Stimulated activated CD4-positive, alpha-beta T cell treated with anti-CD3 and anti-CD28 coated beads, Interleukin-4, amount 100 ng/mL, for 24 hours (primary cell): ENCODE measurements around the gene MED9.
"Not testable (repeated sequence)": the region's sequence is repeated elsewhere in the genome, so short reads cannot be mapped to it uniquely, and the experiment has no call there.

Experiments used
- DNase-seq: peaks from one replicate; pipeline ENCODE4 v3.0.0-alpha.2; 2020

The MED9 gene

DNA sequence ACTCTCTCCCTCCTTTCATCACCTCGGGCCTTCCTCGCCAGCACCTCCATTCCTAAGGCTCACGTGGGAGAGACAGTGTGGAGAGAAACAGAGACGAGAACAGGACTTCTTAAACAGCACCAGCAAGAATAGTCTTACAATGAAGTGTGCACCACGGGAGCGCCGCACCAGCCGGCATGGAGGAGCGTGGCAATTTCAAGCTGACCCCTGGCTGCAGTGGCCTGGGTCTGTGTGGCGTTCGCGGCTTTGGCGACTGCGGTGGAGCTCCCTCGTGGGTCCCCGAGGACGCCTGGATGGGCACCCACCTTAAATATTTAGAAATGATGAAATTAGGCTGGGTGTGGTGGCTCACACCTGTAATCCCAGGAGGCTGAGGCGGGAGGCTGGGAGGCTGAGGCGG lies 20.5 kb upstream of the MED9 start:
- DNase-seq = no peak

- no peak for DNase-seq
Measured at GRCh38 chr17:17457680-17458079, 19.1 kb upstream of the MED9 start.

- no peak for DNase-seq
Measured at GRCh38 chr17:17460038-17460437, 16.8 kb upstream of the MED9 start.

- DNase-seq = no peak
Measured at GRCh38 chr17:17462048-17462824, 14.6 kb upstream of the MED9 start.

GRCh38 chr17:17463821-17464220 lies 13.0 kb upstream of the MED9 start:
- DNase-seq = no peak

GRCh38 chr17:17465878-17466277 lies 10.9 kb upstream of the MED9 start:
- DNase-seq = not testable (repeated sequence)

DNA sequence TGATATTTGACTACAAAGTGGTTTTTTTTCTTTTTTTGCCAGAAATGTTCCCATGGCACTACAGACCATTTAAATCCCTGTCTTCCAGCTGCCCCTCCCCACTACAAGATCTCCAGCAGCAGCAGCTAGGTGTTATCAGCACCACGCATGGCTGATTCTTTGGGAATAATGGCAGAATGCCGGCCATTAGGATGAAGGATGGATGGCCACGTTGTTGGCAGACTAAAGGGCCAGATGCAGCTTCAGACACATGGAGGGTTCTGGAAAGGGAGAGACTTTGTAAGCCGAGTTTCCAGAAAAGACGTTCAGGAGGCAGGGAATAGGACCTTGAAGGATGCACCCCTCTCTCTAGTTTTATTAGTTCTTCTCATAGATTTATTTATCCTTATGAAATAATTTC lies 10.3 kb upstream of the MED9 start:
- DNase-seq = no peak

DNA sequence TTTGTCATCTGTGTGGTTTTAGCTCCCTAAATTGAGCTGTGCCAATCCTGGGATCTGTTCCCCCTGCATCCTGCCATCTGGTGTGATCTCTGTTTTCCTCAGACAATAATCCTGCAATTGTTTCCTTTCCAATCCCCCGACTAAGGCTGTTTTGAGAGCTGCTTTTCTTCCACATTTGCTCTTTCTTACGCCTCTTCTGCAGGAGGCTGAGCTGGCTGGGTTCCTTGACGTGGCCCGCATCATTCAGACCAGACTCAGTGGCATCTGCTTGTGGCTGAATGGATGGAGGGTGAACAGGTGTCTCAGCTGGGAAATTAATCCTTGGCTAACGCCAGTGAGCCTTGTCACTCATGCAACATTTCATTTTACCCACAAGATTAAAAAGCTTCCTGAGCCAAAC lies 9.8 kb upstream of the MED9 start:
- no peak for DNase-seq

DNA sequence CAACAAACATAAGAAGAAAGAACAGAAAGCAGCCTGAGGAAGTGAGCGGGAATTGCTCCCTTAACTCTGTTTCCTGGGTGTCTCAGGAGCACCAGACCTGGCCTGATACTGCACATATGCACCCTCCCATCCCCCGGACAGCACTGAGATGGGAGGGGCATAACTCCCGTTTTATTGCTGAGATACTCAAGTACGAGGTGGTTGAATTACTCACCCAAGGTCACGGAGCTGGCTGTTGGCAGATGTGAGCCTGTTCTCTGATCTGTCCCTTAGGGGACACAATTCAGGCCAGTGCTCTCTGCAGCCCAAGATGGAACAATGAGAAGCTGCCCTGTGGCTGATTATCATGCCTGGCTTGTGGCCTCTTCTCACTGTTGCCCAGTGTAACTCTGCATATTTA lies 9.1 kb upstream of the MED9 start:
- DNase-seq = no peak

GRCh38 chr17:17468217-17469010 lies 8.4 kb upstream of the MED9 start:
- DNase-seq = no peak

GRCh38 chr17:17469358-17469757 lies 7.4 kb upstream of the MED9 start:
- DNase-seq = no peak

- no peak for DNase-seq
Measured at GRCh38 chr17:17469996-17470395, 6.8 kb upstream of the MED9 start.

GRCh38 chr17:17472333-17472920 lies 4.4 kb upstream of the MED9 start:
- no peak for DNase-seq

GRCh38 chr17:17474341-17474740 lies 2.5 kb upstream of the MED9 start:
- DNase-seq = no peak

DNA sequence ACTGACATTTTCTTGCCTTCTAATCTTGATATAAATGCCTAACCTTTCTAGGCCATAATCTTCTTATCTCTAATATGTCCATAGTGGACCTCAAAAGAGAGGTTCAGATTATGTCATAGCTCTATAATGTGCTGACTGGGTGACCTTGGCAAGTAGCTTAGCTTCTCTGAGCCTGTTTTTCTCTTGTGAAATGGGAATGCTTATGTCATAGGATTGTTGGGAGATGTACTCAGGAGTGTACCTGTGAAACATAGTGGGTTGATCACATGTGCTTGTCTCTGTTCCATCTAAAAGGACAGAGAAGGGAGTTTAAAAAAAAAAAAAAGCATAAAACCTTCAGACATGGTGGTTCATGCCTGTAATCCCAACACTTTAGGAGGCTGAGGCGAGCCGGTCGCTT lies 2.4 kb downstream of the MED9 start:
- no peak for DNase-seq

DNA sequence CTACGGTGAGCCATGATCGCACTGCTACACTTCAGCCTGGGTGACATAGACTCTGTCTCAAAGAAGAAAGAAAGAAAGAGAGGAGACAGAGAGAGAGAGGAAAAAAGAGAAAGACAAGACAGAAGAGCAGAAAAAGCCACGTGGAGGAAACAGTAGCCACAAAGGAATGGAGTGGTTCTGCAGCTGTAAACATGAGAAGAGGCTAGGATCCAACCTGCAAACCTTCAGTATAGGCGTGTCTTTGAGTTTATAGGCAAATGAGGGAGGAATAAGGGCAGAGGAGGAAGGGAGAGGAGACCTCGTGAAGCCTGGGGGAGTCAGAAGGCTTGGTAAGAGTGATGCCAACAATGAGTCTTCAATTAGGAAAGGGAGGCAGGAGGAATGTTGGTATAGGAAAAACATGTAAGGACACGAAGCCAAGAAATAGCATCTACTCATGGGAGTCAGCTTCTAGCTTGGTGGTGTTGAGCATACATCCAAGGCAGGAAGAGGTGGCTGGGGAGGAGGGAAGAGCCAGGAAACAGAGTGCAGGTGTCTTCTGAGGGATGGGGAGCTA lies 3.9 kb downstream of the MED9 start:
- no peak for DNase-seq

DNA sequence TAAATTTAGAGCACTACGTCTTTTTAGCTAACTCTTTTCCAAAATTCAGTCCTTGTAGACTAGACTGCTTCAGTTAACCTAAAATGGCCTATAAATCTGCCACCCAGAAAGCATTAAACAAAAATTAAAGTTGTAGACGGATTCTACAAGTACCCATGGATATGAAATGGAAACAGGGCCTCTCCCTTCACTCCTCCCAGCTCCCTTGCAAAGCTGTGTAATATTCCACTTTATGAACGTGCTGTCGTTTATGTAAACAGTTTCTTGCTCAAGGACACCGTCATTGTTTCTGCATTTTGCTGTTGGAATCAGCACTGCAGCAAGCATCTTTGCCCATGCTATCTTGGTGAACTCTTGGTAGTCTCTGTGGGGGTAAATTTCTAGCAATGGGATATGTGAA lies 5.1 kb downstream of the MED9 start:
- DNase-seq = no peak

GRCh38 chr17:17484451-17484899 lies 7.7 kb downstream of the MED9 start:
- peak; percentile 55 for DNase-seq

DNA sequence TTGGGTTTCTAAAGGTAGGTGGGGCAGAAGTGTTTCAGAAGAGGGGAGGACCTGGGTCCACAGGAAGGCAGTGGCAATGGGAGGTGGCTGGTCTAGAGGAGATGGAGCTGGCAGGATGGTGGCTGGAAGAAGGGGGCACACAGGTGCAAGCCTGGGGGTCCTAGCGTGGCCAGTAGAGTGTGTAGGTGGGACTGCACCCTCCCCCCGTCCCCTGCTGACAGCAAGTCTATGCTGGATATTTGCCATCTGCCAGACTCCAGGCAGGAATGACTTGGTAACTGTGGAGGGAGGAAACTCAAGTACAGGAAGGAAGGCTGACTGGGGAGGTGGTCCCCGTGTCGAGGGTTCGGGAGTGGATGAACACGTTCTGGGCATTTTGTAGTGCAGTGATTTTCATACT lies 8.6 kb downstream of the MED9 start:
- no peak for DNase-seq

DNA sequence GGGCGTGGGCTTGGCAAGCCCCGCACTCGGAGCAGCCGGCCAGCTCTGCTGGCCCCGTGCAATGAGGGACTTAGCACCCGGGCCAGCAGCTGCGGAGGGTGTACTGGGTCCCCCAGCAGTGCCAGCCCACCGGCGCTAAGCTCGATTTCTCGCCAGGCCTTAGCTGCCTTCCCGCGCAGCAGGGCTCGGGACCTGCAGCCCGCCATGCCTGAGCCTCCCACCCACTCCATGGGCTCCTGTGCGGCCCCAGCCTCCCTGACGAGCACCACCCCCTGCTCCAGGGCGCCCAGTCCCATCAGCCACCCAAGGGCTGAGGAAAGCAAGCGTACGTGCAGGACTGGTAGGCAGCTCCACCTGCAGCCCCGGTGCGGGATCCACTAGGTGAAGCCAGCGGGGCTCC lies 9.6 kb downstream of the MED9 start:
- not testable (repeated sequence) for DNase-seq

DNA sequence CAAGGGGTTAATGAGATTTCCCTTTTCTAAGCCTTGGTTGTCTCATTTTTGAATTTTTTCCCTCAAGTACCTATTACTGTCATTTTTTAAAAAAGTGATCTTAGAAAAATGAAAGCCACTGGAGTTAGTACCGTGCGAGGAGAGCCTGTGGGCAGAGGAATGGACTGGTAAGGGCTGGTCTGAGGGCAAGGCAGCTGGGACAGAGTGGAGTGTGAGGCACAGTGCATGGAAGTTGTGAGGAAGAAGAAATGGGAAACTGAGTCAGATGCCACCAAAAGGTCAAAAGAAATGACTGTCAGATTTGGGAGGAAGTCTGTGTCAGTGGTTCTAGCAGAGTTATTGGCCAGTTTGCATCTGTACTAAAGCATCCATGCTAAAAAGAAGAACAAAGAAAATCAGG lies 11.2 kb downstream of the MED9 start:
- no peak for DNase-seq

DNA sequence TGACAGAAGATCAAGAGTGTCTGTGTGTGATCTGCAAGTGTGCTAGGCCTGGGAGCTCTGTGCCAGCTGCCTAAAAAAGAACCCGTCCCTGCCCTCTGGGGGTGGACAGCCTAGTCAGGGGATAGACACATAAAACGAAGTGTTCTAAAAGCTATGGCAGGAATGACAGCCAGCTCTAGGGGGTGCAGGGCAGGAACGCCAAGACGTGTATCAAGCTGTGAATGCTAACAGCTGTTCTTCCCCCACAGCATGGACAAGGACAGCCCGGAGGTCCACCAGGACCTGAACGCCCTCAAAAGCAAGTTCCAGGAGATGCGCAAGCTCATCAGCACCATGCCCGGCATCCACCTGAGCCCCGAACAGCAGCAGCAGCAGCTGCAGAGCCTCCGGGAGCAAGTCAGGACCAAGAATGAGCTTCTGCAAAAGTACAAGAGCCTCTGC lies 14.3 kb downstream of the MED9 start:
- no peak for DNase-seq

- DNase-seq = no peak
Measured at GRCh38 chr17:17491546-17491988, 14.8 kb downstream of the MED9 start.

DNA sequence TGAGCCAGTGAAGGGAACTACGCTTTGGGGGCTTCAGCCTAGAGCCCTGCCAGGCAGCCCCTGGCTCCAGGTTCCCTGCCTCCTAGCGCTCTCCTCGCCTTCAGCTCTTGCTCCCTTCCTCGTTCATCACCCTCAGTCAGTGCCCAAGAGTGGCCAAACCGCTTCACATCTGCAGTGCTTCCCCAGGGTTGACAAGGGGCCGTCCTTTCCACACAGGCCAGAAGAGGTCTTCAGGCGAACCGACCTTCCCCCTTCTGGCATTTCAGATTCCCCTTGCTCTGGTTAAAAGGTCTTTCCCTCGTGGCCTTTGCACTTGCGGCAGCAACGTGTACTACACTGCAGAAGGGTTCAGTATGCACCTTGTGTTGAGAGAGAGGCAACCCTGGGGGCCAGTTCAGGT lies 15.3 kb downstream of the MED9 start:
- DNase-seq = no peak
